GM12874 (cell line): ENCODE results near the gene CDC42BPB.

Experiments used
- CTCF ChIP-seq: IDR thresholded peaks from 2 replicates; pipeline ENCODE4 v1.5.1; 2011; ENCODE audit warnings: low read depth, mild to moderate bottlenecking, control low read depth, low read length, moderate library complexity; ENCODE audit not compliant: insufficient read depth

Gene CDC42BPB

DNA sequence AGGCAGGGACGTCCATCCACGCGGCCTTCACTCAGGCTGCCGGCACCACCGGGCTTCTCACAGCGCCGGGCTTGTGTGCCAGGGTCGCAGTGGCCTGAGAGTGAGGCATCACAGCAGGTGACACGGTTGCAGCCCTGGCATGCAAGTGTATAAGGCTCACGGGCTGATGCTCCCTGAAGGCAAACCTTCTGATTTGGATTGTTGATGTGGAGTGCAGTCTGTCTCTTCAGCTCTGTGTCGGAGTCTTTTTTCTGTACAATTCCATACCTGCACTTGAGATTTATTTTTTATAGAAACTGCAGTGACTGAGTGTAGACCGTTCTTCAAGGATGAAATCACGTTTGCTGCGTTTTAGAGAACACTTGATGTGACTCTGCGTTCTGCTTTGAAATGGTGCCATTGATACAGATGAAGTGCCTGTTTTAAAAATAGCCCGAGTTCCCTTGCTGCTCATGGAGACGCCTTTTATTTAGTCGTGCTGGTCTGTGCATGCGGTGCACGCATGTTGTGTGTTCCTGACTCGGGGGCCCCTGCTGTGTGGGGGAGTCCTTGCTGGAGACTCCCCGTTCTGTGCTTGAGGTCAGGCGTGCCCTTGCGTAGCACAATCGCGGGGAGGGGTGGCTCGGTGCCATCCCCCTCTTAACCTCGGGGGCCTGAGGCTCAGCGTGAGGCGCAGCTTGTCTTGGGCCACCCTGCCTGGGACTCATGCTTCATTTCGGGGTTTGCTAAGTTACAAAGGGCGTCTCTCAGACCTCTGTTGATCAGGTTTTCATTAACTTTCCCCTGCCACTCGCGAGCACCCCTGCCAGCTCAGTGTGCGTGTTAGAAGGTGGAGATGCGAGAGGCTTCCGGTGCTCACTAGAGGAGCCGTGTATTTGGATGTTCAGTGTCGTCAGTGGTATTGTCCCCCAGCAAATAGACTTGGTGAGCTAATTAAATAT, 156.4 kb downstream of the CDC42BPB start:
- TF ChIP-seq CTCF: no peak

- no peak for TF ChIP-seq CTCF
These were observed 157.8 kb downstream of the CDC42BPB start for GRCh38 chr14:102899516-102899900.

- no peak for TF ChIP-seq CTCF
These were observed 158.4 kb downstream of the CDC42BPB start for GRCh38 chr14:102898776-102899515.

DNA sequence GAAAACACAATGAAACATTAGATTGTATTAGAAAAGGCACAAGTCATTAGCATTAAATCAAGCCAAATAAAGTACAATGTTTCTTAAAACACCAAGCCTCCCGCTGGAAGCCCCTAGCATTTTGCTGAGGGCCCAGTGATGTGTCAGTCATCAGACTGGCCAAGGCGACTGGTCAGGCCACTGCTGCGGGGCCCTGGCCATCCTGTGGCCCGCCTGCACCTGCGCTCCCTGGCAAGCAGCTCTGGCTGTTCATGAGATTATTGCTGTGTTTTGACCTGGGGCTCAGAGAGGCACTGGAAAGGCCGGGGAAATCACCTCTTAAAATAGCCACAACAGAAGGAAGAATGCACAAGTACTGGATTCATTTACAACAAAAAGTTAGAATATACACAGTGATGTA, 159.1 kb downstream of the CDC42BPB start:
- no peak for TF ChIP-seq CTCF

GRCh38 chr14:102897299-102898027, 159.9 kb downstream of the CDC42BPB start:
- no peak for TF ChIP-seq CTCF

DNA sequence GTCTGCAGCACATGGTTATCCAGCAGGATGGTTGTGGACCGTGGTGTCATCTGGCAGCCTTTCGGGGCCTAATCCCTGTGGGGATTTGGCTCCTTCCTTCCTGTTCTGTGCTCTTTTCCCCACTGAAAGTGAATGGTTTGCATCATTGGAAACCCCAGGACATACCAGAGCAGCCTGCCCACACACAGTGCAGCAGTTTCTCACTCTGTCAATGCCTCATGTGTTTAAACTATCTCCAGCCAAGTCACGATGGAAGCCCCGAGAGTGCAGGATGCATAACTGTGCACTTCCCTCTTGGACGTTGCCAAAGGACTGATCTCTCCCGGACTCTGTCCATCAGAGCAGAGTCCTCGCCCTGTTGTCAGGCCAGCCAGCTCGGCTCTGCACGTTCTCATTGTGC, 163.9 kb downstream of the CDC42BPB start:
- TF ChIP-seq CTCF: no peak

- no peak for TF ChIP-seq CTCF
These were observed 164.7 kb downstream of the CDC42BPB start for GRCh38 chr14:102892651-102893050.
